HG03521 (cell line): ENCODE data around the gene CLPSL1.

ENCODE experiments used
- ATAC-seq: cut with Tn5 transposase; IDR thresholded peaks from one replicate; pipeline ENCODE4 v1.9.1; 2021; ENCODE audit warnings: mild to moderate bottlenecking, moderate library complexity; ENCODE audit not compliant: unreplicated experiment

CLPSL1 gene

DNA sequence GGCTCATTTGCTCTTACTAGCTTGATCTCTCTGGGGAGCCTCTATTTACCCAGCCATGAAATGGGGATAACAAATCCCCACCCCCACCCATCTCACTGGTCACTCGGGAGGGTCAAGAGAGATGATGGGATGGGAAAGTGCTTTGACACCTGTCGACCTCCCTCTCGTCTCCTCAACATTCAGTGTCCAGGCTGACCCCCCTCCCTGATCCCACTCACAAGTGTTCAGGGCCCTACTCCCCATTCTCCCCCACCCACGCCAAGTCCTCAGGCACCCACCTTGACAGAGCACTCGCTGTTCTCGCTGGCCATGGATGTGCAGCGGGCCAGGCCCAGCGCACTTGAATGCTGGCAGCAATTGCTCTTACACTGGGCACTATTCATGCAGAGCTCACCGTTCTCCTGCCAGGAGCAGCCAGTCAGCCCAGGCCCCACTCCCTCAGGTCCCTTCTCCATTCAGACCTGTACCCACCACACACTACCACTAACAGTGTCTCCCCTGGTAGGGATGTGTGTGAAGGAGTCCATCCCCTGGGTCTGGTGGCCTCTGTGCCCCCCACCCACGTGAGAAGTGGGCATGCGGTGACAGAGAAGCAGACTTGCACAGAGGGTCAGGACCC, 14.7 kb downstream of the CLPSL1 start:
- no peak for ATAC-seq

DNA sequence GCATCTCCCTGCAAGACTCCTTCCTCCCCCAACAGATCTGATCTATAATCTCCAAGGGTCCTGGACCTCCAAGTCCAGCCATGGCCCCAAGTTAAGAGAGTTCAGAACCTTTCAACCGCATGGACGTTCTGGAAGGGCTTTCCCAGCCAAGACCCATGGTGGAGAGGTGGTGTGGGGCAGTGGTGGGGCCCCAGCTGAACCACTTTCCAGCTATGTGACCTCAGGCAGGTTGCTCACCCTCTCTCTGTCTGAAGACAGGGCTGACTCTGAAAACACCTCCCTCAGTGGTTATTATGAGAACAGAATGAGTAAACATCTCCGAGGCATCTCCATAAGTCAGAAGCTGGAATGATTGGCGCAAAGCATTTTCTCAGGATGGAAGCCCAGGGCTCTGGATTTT, 15.4 kb downstream of the CLPSL1 start:
- no peak for ATAC-seq

DNA sequence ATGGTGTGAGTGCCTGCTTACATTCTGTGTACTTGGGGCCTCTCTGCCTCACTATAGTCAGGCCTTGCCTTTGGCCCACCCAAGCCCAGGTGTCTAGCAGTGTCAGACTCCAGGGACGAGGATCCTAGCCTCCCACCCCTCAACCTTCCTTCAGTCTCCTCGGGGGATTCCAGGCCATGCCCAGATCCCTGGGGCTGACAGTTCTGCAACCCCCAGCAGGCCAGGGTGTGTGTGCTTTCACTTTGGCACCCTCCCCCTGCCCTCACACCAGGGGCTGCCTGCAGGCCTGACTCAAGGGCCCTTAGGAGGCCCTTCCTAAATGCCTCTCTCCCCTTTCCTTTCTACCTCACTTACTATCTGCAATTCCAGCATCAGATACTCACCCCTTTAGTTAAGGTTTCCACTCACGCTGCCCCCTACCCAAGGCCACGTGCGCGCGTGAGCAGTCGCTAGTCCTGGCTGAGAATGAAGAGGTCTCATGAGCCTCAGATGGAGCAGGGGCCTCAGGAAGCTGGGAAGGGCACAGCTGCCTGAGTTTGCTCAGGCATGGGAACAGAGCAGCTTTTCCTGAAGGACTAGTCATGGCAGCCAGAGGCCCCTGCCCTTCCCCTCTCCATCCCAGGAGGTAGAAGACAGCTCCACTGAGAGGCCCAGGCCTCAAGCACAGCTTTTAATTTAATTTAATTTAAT, 17.2 kb downstream of the CLPSL1 start:
- ATAC-seq: no peak

DNA sequence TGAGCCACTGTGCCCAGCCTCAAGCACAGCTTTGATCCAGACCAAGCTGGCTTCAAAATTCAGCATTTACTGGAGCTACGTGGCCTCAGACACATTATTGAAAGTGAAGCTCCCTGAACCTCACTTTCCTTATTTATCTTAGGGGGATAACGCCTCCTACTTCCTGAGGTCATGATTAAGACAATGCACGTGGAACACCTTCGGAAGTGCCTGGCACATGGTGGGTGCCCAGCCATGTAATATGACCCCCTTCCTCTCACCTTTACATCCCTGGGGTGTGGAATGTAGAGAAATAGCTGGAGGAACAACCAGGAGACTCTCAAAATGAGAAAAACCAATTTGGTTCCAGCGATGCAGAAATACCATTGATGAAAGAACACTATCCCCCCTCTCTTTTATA, 17.9 kb downstream of the CLPSL1 start:
- no peak for ATAC-seq

DNA sequence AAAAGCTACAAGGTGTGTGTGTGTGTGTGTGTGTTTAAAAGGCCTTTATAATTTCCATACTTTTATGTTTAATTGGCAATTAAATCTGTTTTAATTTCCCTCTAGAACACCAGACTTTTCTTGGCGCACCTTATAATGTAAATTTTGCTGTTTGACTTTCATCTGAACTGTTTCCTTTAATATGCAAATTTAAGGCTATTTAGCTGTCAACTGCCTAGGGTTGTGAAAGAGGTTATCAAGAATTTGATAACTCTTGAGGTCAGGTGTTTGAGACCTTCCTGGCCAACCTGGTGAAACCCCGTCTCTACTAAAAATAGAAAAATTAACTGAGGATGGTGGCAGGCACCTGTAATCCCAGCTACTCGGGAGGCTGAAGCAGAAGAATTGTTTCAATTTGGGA, 20.3 kb downstream of the CLPSL1 start:
- ATAC-seq: no peak

DNA sequence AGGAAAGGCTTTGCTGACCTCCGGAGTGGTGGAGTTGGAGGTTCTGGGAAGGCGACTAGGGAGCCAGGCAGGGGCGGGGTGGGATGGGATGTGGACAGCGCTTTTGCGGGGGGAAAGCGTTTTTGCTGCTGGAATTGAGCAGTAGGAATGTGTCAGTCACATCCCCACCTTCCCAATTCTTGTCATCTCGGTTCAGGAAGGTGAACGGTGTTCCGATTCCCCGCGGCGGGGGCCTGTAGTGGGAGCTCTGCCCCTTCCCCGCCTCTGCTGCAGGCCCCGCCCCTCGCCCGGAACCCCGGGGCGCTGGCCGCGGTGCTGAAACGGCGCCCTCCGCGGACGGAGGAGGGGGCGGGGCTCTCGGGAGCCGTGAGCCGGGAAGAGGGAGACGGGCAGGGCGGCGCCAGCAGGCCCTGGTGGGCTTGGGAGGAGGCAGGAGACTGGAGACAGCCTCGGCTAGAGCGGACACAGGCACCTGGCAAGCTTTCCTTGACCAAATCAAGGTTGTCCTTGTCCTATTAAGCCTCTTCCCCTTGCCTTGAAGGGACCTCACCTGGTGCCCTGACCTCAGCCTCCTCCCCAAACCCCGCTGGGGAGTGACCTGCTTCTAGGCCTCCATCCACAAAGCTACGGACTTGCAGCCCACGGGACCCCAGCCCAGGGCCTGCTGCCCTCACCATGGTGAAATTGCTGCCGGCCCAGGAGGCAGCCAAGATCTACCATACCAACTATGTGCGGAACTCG, 24.3 kb downstream of the CLPSL1 start, which contains the start of gene LHFPL5:
Gene LHFPL5, plus strand, starts transcription at position 357 of the 741 bp plus-strand sequence. Its CDS starts 319 bp downstream, at position 676.
- ATAC-seq: no peak

DNA sequence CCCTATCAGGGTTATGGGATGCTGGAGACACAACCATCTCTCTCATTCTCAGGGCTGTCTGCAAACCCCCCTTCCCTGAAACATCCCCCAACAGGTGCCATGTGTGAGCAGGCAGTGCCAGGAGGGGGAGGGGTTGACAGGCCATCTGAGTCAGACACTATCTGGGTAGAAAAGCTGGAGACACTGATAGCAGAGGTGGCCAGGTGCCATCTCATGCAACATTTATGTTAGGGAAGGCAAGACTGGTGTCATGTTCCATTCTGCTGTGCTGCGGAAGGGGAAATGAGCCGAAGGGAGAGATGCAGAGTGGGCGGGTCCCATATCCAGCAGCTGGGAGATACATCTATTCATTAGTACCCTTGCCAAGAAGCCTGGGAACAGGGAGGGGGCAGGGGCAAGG, 27.9 kb downstream of the CLPSL1 start:
- ATAC-seq: no peak

DNA sequence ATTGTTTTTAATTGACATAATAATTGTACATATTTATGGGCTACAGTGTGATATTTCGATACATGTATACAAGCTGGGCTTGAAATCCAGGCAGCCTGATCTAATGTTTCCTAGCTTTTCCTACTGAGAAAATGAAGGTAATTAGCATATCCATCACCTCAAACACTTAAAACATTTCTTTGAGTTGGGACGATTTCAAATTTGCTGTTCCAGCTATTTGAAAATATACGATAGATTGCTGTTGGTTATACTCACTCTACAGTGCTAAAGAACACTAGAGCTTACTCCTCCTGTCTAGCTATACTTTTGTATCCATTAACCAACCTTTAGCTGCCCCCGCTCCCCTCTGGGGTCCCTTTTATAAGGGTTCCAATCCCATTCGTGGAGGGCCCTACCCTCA, 29.0 kb downstream of the CLPSL1 start:
- ATAC-seq: no peak

DNA sequence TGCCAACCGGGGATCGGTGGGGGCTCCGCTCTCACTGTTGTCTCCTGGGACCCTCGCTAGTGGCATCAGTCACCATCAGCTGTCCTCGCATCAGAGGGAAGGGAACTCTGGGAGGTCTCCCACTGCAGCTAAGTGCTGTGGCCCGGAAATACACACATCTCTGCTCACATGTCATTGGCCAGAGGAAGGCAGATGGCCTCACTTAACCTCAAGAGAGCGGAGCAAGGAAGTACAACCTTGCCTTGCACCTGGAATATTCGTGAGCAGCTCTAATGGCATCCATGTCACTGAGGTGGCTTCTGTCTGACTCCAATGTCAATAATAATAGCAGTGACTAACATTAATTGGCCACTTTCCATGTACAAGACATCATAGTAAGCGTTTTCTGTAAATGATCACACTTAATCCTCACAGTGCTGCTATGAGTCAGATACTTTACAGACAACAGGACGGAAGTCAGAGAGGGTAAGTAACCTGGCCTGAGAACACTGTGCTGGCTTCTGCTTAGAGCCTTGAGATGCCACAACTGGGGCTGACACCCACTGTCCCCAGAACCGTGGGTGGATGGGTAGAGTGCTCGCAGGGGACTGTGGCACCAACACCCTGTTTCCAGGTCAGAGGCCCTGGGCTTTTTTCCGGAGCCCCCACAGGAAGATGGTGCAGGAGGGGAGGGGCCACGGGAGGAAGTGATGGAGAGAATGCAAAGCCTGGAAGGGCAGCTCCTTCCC, 30.3 kb downstream of the CLPSL1 start:
- no peak for ATAC-seq

DNA sequence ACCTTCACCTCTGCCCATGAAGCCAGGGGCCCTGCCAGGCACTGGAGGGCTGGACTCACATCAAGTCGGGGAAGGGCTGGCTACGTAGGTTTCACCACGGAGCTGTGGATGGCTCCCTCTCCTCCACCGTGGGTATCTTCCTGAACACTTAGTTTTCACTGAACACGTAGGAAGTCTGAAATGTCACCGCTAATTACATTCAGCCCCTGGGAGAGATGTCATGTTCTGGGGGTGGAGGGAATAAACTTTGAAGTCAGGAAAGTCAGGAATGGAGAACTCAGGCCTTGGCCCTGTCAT, 30.8 kb downstream of the CLPSL1 start:
- no peak for ATAC-seq

DNA sequence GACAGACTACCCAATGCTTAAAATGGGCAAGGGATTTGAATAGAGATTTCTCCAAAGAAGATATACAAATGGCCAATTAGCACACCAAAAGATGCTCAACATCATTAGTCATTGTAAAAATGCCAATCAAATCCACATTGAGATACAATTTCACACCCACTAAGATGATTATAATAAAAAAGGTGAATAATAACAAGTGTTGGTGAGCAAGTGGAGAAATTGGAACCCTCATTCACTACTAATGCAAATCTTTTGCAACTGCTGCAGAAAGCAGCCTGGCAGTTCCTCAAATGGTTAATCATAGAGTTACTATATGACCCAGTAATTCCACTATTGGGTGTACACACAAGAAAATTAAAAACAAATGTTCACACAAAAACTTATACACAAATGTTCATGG, 36.7 kb downstream of the CLPSL1 start:
- no peak for ATAC-seq

DNA sequence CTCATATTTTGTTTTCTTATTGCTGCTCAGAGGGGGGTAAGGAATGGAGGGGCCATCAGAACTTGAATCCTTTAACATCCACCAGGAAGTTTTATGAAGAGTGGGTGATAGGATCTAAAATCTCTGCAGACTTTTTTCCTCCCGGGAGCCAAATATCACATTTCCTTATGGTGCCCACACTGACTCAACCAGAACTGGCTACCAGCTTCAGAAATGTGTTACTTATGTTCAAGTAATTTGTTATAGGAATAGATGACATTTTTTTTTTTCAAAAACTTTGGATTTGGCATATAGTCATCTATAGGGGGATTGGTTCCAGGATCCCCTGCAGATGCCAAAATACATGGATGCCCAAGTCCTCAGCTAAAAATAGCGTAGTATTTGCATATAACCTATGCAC, 42.8 kb downstream of the CLPSL1 start:
- no peak for ATAC-seq

DNA sequence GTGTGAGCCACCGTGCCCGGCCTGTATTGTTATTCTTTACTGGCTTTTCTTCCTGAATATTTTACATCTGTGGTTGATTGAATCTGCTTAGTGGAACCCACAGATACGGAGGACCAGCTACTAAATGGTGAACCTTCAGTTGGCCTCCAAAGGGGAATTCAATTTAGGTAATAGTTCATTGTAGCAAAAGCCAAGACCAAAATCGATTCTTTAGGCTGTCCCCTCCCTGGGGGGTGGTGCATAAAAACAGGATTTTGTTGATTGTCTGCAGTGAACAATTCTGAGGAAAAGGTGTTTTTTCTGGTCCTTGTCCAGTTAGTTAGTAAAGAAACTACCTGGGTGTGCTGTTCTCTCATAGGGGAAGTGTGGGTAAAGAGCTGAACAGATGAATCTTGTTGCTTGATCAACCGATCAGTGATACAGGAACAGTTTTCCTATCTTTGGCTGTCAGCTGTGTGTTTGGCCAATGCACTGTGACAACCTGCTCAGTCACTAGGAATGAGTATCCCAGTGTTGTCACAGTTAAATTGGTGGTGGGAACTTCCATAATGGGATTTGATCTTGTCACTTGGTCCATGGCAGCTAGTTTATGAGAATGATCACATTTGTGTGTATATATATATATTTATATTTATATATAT, 43.9 kb downstream of the CLPSL1 start:
- no peak for ATAC-seq

DNA sequence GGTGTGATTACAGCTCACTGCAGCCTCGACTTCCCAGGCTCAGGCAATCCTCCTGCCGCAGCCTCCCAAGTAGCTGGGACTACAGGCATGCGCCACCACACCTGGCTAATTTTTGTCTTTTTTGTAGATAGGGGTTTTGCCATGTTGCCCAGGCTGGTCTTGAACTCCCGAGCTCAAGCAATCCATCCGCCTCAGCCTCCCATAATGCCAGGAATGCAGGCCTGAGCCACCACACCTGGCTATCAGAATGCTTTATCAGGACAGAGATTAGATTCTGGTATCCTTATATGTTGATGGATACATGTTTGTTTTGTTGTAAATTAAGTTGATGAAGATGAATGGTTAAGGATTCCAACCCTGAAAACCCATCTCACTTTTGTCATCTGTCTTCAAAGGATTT, 48.5 kb downstream of the CLPSL1 start:
- ATAC-seq: no peak

DNA sequence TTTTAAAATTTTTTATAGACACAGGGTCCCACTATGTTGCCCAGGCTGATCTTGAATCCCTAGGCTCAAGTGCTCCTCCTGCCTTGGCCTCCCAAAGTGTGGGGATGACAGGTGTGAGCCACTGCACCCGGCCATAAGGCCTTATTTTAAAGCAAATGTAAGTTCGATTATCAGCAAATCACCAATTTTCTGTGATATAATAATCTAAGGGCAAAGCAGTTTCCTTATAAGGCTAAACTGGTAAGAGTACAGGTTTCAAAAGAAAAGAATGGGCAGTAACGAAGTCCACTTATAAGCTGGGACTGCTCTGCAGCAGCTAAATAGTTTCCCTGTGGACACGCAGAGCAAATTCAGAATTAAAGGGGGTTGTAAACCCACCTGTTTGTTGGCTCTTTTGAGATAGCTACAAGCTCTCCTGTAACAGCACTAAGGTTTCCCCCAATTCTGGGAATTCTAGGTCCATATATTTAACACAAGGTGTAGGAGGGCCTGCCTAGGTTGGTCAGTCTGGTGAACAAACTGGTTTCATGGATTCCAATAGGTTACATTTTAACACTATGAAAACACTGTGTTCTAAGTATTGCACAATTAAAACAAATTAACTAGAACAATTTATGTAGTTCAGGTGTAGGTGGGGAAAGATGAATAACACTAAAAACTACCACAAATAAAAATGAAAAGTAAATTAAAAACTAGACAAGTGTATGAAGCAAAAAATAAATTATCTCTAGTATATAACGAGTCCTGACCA, 50.6 kb downstream of the CLPSL1 start:
- no peak for ATAC-seq

DNA sequence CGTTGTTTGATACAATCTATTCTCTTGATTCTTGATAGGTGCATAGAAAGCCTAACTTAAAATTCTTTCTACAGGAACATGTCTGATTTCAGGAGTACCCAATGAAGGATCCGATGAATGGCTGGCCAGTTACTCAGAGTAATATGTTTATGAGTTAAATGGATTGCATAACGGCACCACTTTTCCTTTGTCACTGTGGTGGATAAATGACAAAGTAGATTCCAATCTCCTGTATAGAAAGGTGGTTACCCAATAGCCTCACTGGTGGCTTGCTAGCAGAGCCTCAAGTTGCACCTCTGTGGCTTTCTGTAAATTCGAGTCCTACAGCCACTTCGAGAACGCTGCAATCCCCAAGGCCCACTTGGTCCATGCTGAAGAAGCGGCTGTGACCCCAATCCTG, 52.7 kb downstream of the CLPSL1 start:
- no peak for ATAC-seq
